Nephron progenitor cell (in vitro differentiated cells): ENCODE measurements around the gene LAIR1.
A peak's percentile ranks its signal among the peaks of the same experiment; 100 is the strongest.

Experiments
- DNase-seq: peaks from one replicate; pipeline ENCODE4 v3.0.0; 2021
- H3K27ac Mint-ChIP-seq: 2 replicates; pipeline ENCODE4 v1.8.0; 2021; ENCODE audit warnings: mild to moderate bottlenecking, moderate library complexity, mixed read lengths
- H3K27me3 Mint-ChIP-seq: 2 replicates; pipeline ENCODE4 v1.8.0; 2021; ENCODE audit warnings: mild to moderate bottlenecking, low read depth, mixed read lengths; ENCODE audit not compliant: poor library complexity
- H3K36me3 Mint-ChIP-seq: 2 replicates; pipeline ENCODE4 v1.8.0; 2021; ENCODE audit warnings: low read depth, mixed read lengths
- H3K4me1 Mint-ChIP-seq: 2 replicates; pipeline ENCODE4 v1.8.0; 2021; ENCODE audit warnings: mixed read lengths
- H3K4me3 Mint-ChIP-seq: 2 replicates; pipeline ENCODE4 v1.8.0; 2021; ENCODE audit warnings: mild to moderate bottlenecking, moderate library complexity, mixed read lengths
- H3K9me3 Mint-ChIP-seq: 2 replicates; pipeline ENCODE4 v1.8.0; 2021; ENCODE audit warnings: mild to moderate bottlenecking, moderate library complexity, mixed read lengths
- TF ChIP-seq, protein P1 (sequence below): fragments of 200-600 bp; sonication (generic); IDR thresholded peaks from 2 replicates; pipeline ENCODE4 v1.5.0; 2021; ENCODE audit warnings: antibody characterized with exemption

The LAIR1 gene, protein sequence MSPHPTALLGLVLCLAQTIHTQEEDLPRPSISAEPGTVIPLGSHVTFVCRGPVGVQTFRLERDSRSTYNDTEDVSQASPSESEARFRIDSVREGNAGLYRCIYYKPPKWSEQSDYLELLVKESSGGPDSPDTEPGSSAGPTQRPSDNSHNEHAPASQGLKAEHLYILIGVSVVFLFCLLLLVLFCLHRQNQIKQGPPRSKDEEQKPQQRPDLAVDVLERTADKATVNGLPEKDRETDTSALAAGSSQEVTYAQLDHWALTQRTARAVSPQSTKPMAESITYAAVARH

DNA sequence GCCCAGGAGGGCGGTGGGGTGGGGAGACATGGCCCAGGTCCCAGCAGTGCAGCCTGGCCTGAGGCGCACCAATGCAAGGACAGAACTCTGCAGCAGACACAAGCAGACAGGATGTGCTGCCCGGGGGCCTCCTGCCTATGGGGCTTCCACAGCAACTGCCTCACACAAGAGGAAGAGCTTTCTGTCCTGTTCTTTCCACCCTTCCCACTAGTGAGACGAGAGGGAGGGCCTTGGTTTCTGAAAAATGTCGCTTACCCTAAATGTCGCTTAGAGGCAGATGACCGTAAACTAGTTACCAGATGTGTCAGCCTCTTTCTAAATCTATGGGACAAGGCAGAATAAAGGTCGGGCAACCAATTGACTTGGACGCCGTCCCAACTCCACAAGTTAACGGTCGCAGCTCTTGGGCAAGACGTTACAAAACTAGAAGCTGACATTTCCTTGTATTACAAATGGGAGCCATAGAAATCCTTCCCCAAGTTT lies at the start of gene LAIR1:
TSS of gene LAIR1 (minus strand) at position 157 of the 483 bp plus-strand sequence. CDS start at position 30, 127 bp downstream.
- no peak for DNase-seq
- Mint-ChIP-seq H3K27ac (no peak within 1 kb of the TSS), H3K36me3 (no peaks in the 10 kb centered on the region), H3K9me3 (peaks cover 31% of the 10 kb centered on the region), H3K27me3 (peaks cover 30% of the 10 kb centered on the region), H3K4me3 (no peak within 1 kb of the TSS), H3K4me1 (no peaks in the 10 kb centered on the region)
- TF ChIP-seq, protein P1, sequence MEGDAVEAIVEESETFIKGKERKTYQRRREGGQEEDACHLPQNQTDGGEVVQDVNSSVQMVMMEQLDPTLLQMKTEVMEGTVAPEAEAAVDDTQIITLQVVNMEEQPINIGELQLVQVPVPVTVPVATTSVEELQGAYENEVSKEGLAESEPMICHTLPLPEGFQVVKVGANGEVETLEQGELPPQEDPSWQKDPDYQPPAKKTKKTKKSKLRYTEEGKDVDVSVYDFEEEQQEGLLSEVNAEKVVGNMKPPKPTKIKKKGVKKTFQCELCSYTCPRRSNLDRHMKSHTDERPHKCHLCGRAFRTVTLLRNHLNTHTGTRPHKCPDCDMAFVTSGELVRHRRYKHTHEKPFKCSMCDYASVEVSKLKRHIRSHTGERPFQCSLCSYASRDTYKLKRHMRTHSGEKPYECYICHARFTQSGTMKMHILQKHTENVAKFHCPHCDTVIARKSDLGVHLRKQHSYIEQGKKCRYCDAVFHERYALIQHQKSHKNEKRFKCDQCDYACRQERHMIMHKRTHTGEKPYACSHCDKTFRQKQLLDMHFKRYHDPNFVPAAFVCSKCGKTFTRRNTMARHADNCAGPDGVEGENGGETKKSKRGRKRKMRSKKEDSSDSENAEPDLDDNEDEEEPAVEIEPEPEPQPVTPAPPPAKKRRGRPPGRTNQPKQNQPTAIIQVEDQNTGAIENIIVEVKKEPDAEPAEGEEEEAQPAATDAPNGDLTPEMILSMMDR, result no peak

DNA sequence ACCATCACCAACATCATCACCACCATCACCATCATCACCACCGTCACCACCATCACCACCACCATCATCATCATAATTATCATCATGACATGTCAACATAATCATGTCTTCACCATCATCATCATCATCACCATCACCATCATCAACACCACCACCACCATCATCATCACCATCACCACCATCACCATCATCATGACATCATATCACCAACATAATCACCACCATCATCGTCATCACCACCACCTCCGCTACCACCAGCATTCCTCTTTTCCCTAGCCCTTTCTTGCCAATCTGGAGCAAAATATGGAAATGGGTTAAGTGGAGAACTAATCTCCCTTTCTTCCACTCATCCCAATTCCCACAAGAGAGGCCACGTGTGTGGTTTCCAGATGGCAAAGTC lies 49.4 kb upstream of the LAIR1 start:
- TF ChIP-seq, protein P1, result no peak
- peaks cover 75% of the 10 kb centered on the region for H3K27me3 Mint-ChIP-seq

DNA sequence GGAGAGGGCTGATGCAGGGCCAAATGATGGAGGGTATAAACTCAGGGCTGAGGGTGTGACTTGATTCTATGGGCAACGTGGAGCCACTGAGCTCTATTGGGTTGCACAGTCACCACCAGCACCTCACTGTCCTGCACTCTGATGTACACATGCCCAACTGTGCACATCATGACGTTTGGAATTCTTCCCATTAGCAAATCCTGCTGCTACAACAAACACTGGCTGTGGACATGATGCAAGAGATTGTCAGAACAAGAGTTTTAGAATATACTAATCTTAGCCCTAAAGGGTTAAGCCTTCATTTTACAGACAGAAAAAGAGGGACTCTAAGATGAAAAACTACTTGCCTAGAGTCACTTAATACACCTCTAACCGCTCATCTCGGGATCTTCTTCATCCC lies 48.1 kb upstream of the LAIR1 start:
- DNase-seq, result no peak
- Mint-ChIP-seq H3K27me3 (peaks cover 73% of the 10 kb centered on the region), H3K4me3 (no peak overlapping the region), H3K27ac (no peak overlapping the region), H3K4me1 (peaks cover 11% of the 10 kb centered on the region), H3K36me3 (peaks cover 5% of the 10 kb centered on the region), H3K9me3 (peaks cover 44% of the 10 kb centered on the region)
- TF ChIP-seq, protein P1, result no peak

More for the DNA sequence above, 49.4 kb upstream of the LAIR1 start:
- Mint-ChIP-seq H3K27ac (peak overlapping the region; percentile 46), H3K4me1 (peaks cover 18% of the 10 kb centered on the region), H3K4me3 (no peak overlapping the region), H3K36me3 (peaks cover 5% of the 10 kb centered on the region), H3K9me3 (peaks cover 32% of the 10 kb centered on the region)
- DNase-seq, result no peak

DNA sequence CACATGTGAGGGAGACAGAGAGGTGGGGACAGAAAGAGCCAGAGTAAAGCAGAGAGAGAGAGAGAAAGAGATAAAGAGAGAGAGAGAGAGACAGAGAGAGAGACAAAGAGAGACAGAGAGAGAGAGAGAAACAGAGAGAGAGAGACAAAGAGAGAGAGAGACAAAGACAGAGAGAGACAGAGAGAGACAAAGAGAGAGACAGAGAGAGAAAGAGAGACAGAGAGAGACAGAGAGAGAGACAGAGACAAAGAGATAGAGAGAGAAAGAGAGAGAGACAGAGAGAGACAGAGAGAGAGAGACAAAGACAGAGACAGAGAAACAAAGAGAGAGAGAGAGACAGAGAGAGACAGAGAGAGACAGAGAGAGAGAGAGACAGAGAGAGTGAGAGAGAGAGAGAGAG lies 46.3 kb upstream of the LAIR1 start:
- Mint-ChIP-seq H3K4me3 (no peak overlapping the region), H3K4me1 (no peaks in the 10 kb centered on the region), H3K9me3 (peaks cover 61% of the 10 kb centered on the region), H3K27me3 (peaks cover 56% of the 10 kb centered on the region), H3K27ac (no peak overlapping the region), H3K36me3 (peaks cover 5% of the 10 kb centered on the region)
- DNase-seq, result no peak
- TF ChIP-seq, protein P1, result no peak

DNA sequence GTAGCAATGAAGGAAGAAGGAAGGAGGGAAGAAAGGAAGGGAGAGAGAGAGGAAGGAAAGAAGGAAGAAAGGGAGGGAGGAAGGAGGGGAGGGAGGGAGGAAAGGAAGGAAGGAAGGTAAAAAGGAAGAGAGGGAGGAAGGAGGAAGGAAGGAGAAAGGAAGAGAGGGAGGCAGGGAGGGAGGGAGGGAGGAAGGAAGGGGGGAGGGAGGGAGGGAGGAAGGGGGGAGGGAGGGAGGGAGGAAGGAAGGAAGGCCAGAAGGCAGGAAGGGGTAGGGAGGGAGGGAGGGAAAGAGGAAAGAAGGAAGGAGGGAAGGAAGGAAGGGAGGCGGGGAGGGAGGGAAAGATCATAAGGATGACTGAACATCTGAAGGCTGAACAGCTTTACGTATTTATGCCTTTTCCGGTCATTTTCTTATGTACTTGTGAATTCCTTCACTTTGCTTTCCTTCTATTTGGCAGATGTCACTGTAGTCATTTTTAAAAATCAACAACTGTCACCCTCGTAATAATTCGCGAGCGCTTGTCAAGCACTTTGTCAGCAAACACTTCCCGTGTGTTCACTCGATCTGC lies 43.8 kb upstream of the LAIR1 start:
- Mint-ChIP-seq H3K27me3 (peaks cover 37% of the 10 kb centered on the region), H3K4me3 (no peak overlapping the region), H3K9me3 (peaks cover 72% of the 10 kb centered on the region), H3K36me3 (no peaks in the 10 kb centered on the region), H3K4me1 (no peaks in the 10 kb centered on the region), H3K27ac (no peak overlapping the region)
- DNase-seq, result no peak
- TF ChIP-seq, protein P1, result no peak
